ENCODE data around the gene EXOC1.

GRCh38 chr4:55851885-55852284 is 1.6 kb upstream of the EXOC1 start:
- TF ChIP-seq CTCF (IDR thresholded peaks at IDR 0.05 in 4 of 5, conservative IDR thresholded peaks at IDR 0.05 in 1 of 5) = no peak
- no peak for TF ChIP-seq POLR2A (IDR thresholded peaks at IDR 0.05)
